Esophagus muscularis mucosa (tissue), 4 donors: ENCODE results near the gene MSRB2. TPM values are rescaled to one million over a fixed set of nuclear protein-coding genes. Genes with fewer than 3 reads are reported as not detected.

Source experiments
- DNase-seq: peaks from one replicate; pipeline ENCODE4 v3.0.0-alpha.2; 2017; ENCODE audit errors: extremely low spot score
- H3K27ac ChIP-seq, 4 donors: fragments of 200-600 bp; sonication (generic); replicated peaks in 1 of 4; 1 replicate in 3 of 4; 2 replicates in 1 of 4; pipeline ENCODE4 v1.5.1; 2016 to 2019; ENCODE audit warnings: mild to moderate bottlenecking in 1 of 4
- H3K27me3 ChIP-seq, 4 donors: fragments of 200-600 bp; sonication (generic); one replicate each; pipeline versions ENCODE4 v1.5.1 to v1.6.0; 2016 to 2019
- H3K36me3 ChIP-seq, 4 donors: fragments of 200-600 bp; sonication (generic); one replicate each; pipeline ENCODE4 v1.5.1; 2016 to 2019
- H3K4me1 ChIP-seq, 4 donors: fragments of 200-600 bp; sonication (generic); one replicate each; pipeline ENCODE4 v1.5.1; 2016 to 2019
- H3K4me3 ChIP-seq, 4 donors: fragments of 200-600 bp; sonication (generic); 1 replicate in 2 of 4; 2 replicates in 2 of 4; pipeline ENCODE4 v1.5.1; 2016 to 2019; ENCODE audit warnings: mild to moderate bottlenecking in 4 of 4, moderate library complexity in 1 of 4
- H3K9me3 ChIP-seq, 4 donors: fragments of 200-600 bp; sonication (generic); 1 replicate in 3 of 4; 2 replicates in 1 of 4; pipeline ENCODE4 v1.5.1; 2016 to 2019
- EP300 ChIP-seq: sonication (generic); formaldehyde crosslinking; IDR thresholded peaks from one replicate; pipeline ENCODE4 v1.6.1; 2017; ENCODE audit warnings: antibody characterized with exemption
- POLR2A ChIP-seq: fragments of 450-650 bp; IDR thresholded peaks from one replicate; pipeline ENCODE4 v1.6.1; 2017; ENCODE audit warnings: antibody characterized with exemption, moderate library complexity, mild to moderate bottlenecking, low read depth
- POLR2AphosphoS5 ChIP-seq, 2 donors: sonication (generic); formaldehyde crosslinking; IDR thresholded peaks; one replicate each; pipeline ENCODE4 v1.6.1; 2017; ENCODE audit warnings: antibody characterized with exemption in 2 of 2
- WGBS: methylation state at CpG from one replicate; pipeline ENCODE4 v1.1.5; 2018; 5-methylcytosine and 5-hydroxymethylcytosine counted together
- intact Hi-C: fragments of 100-400 bp; cut with DNase I; formaldehyde crosslinking; loops from one replicate; pipeline ENCODE4 v1.15.1; 2023
- total RNA-seq, 4 donors: library from RNA; depleted of rRNA; stranded (reverse); fragments of >200 nt; gene quantifications; one replicate each; pipeline versions ENCODE4 v1.1.0 to v1.2.1, GENCODE V29; 2016
- TF ChIP-seq, protein P1 (sequence below), 3 experiments: fragments of 200-600 bp in 2 of 3; fragments of 450-650 bp in 1 of 3; sonication (generic) in 2 of 3; IDR thresholded peaks; one replicate each; pipeline ENCODE4 v1.5.1; 2017 to 2019; ENCODE audit warnings: antibody characterized with exemption in 3 of 3, mild to moderate bottlenecking in 2 of 3, moderate library complexity in 1 of 3

MSRB2 gene
- total RNA-seq, 4 donors from 2014 or later: 36.0 to 48.6 (median 40.6) TPM

DNA sequence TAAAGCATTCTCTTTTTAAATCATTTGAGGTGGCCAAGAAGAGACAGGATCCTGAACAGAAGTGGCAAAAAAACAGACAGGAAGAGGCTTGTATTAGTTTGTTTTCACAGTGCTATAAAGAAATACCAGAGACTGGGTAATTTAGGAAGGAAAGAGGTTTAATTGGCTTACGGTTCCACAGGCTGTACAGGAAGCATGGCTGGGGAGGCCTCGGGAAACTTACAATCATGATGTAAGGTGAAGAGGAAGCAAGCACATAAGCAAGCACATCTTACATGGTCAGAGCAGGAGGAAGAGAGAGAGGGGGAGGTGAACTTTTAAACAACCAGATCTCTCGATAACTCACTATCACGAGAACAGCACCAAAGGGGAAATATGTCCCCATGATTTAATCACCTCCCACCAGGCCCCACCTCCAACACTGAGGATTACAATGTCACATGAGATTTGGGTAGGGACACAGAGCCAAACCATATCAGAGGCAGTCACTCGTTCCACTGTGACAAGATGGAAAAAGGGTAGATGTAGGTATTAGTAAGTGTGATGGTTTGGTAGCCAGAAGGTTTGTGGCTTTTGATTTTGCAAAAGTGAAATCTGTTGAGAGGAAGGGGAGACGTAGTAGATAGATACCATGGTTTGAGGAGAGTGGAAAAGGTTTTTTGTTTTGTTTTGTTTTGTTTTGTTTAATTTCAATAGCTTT is 5.1 kb downstream of the MSRB2 start:
- Histone ChIP-seq H3K27ac (no peak overlapping the region), H3K4me1 (peaks cover 15 to 37% (median 21%) of the 10 kb centered on the region in 4 donors), H3K27me3 (no peaks in the 10 kb centered on the region), H3K4me3 (no peak overlapping the region), H3K9me3 (no peaks in the 10 kb centered on the region), H3K36me3 (peaks cover 7 to 15% (median 14%) of the 10 kb centered on the region in 4 donors)
- WGBS: 81% methylated on average over 6 of the region's 6 CpGs
- no peak for DNase-seq
- intact Hi-C loops: no loop called here
- TF ChIP-seq, protein P1, sequence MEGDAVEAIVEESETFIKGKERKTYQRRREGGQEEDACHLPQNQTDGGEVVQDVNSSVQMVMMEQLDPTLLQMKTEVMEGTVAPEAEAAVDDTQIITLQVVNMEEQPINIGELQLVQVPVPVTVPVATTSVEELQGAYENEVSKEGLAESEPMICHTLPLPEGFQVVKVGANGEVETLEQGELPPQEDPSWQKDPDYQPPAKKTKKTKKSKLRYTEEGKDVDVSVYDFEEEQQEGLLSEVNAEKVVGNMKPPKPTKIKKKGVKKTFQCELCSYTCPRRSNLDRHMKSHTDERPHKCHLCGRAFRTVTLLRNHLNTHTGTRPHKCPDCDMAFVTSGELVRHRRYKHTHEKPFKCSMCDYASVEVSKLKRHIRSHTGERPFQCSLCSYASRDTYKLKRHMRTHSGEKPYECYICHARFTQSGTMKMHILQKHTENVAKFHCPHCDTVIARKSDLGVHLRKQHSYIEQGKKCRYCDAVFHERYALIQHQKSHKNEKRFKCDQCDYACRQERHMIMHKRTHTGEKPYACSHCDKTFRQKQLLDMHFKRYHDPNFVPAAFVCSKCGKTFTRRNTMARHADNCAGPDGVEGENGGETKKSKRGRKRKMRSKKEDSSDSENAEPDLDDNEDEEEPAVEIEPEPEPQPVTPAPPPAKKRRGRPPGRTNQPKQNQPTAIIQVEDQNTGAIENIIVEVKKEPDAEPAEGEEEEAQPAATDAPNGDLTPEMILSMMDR (IDR thresholded peaks at IDR 0.05): no peak
- TF ChIP-seq EP300: no peak
- no peak for TF ChIP-seq POLR2A
- no peak for TF ChIP-seq POLR2AphosphoS5 (IDR thresholded peaks at IDR 0.05)

DNA sequence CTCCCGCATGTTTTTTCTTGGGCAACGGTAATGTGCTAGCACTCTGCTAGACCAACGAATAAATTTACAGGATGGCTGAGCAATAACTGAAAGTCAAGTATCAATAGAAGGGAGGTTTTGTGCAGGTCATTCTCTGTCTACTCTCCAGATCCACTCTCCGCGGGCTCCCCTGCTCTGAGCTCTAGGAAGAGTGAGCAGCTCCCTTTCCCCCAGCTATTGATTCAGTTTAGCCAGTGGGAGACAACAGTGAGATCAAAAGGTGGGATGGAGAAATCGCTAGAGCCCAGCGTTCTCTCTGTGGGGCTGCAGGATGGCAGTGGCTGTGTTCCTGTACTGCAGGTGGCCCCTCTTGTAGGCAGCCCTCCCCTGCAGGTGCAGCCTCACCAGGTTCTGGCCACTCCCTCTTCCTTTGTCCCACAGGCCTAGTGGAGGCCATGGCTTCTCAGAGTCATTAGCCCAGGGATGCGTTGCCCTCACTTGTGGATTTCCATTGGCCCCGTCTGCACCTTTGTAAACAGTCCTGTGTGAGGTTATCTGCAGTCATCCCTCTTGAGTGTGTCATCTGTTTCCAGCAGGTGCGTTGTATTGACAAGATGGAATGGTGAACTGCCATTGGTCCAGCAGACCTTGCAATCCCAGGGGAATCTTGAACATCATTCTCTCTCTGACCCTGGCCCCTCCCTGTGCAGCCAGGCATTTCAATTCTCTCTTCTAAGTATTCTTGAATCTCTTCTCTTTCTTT is 11.1 kb downstream of the MSRB2 start:
- DNase-seq: no peak
- H3K36me3 ChIP-seq: peaks cover 38 to 75% (median 64%) of the 10 kb centered on the region in 4 donors
- 91% methylated on average over 10 of the region's 10 CpGs for WGBS
- intact Hi-C loops: no loop called here
- H3K27ac ChIP-seq: no peak overlapping the region
- H3K9me3 ChIP-seq: no peaks in the 10 kb centered on the region
- H3K4me1 ChIP-seq: no peaks in the 10 kb centered on the region
- no peak overlapping the region for H3K4me3 ChIP-seq
- TF ChIP-seq POLR2A (no peak), POLR2AphosphoS5 (IDR thresholded peaks at IDR 0.05) (no peak), EP300 (no peak)
- TF ChIP-seq, protein P1 (IDR thresholded peaks at IDR 0.05): no peak
- no peaks in the 10 kb centered on the region for H3K27me3 ChIP-seq

DNA sequence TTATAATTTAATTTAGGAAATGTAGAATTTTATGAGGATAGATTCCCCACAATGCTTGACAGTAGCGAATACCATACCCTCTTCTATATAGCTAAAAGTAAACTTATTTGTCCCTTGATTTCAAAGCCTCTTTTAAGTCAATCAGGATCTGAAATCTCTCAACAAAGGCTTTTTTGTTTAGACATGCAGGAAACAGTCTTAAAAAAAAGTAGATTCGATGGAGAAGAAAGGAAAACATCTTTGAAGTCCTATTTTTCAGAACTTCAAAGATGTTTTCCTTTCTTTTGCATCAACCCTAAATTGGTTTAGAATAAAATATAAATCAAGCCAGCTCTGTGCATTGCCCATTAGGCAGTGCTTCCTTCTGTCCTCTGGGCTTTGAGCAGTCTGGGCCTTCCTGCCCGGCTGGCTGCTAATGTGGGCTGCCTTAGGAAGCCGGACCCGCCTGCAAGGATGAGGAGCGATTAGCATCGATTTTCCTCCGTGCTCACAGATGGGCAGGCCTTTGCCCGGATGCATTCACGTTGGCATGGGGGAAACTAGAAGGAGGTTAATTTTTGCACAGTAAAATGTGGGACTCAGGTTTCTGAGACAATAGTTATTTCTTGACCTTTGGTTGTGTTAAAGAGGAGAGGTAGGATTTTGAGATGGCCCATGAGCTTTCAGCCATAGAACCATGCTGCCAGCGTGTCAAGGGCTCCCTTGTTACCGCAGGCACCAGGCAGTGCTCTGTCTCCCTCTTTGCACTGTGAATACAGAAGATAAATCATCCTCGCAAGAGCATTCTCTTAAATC is 15.5 kb downstream of the MSRB2 start:
- Histone ChIP-seq H3K4me1 (no peaks in the 10 kb centered on the region), H3K36me3 (peaks cover 42 to 97% (median 81%) of the 10 kb centered on the region in 4 donors), H3K4me3 (no peak overlapping the region), H3K9me3 (no peaks in the 10 kb centered on the region), H3K27ac (no peak overlapping the region), H3K27me3 (no peaks in the 10 kb centered on the region)
- intact Hi-C loops: no loop called here
- 87% methylated on average over 13 of the region's 13 CpGs for WGBS
- no peak for DNase-seq
- no peak for TF ChIP-seq POLR2A
- TF ChIP-seq EP300: no peak

DNA sequence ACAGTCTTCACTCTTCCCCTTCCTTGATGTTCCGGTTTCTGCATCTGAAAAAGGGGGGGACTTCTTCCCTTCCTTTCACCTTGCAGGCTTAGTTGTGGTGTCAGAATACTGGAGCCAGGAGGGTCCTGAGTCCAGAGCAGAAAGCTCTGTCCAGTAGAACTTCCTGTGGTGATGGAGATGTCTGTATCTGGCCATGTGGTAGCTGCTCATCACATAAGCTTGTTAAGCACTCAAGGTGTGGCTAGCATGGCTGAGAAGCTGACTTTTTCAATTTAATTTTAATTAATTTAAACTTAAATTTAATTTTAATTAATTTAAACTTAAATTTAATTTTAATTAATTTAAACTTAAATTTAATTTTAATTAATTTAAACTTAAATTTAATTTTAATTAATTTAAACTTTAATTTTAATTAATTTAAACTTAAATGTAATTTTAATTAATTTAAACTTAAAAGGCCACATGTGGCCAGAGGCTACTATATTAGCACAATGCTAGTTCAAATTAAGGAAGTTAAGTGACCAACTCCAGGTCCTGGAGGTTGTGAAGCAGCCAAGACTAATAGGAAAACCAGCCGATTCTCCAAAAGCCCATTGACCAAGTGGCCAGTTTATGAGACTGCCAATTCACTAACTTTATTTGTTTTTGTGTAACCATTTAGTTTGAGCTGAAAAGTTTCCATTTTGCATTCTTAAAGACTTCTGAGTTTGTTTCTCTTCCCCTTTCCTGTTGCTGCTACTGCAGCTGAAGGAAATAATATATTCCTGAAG is 16.3 kb downstream of the MSRB2 start:
- DNase-seq: no peak

More for the DNA sequence above, 16.3 kb downstream of the MSRB2 start:
- no peaks in the 10 kb centered on the region for H3K9me3 ChIP-seq
- TF ChIP-seq POLR2A (no peak), POLR2AphosphoS5 (IDR thresholded peaks at IDR 0.05) (no peak), EP300 (no peak)
- TF ChIP-seq, protein P1 (IDR thresholded peaks at IDR 0.05): no peak
- H3K27me3 ChIP-seq: no peaks in the 10 kb centered on the region
- no peak overlapping the region for H3K4me3 ChIP-seq
- WGBS: 70% methylated on average over 2 of the region's 2 CpGs
- peaks cover 44 to 97% (median 78%) of the 10 kb centered on the region in 4 donors for H3K36me3 ChIP-seq
- intact Hi-C loops: no loop called here
- H3K4me1 ChIP-seq: no peaks in the 10 kb centered on the region
- H3K27ac ChIP-seq: no peak overlapping the region
